Posterior vena cava (tissue), 2 donors: ENCODE data around the gene SMAP1. TPM values are rescaled to one million over a fixed set of nuclear protein-coding genes. Genes with fewer than 3 reads are reported as not detected.
A peak's percentile ranks its signal among the peaks of the same experiment; 100 is the strongest.

Source experiments
- DNase-seq: peaks from one replicate; pipeline ENCODE4 v3.0.0-alpha.2; 2020; ENCODE audit warnings: low spot score
- intact Hi-C, 2 donors: fragments of 100-400 bp; cut with DNase I; formaldehyde crosslinking; loops; one replicate each; pipeline versions ENCODE4 v1.14.1 to v1.14.2; 2022 to 2023
- total RNA-seq, 2 donors: library from RNA; stranded (reverse); fragmentation: NEBNext Ultra II Directional; extraction: Animal tissue kit (Norgen Biotek cat#: 25700); gene quantifications; one replicate each; pipeline ENCODE4 v1.2.1, GENCODE V29; 2021
- donor health status: DM: yes; HTN: yes; CAD: no.
- donor health status: DM: yes; HTN: yes; CAD: no.

SMAP1 gene
- total RNA-seq, 2 donors from 2014 or later = 22.5 to 26.1 TPM

- intact Hi-C loops = no loop called here
Observed at GRCh38 chr6:70860920-70861319, 193.2 kb downstream of the SMAP1 start.

GRCh38 chr6:70863343-70863742 is 195.7 kb downstream of the SMAP1 start:
- intact Hi-C loops = no loop called here
- DNase-seq = no peak

More at GRCh38 chr6:70860920-70861319, 193.2 kb downstream of the SMAP1 start:
- DNase-seq = no peak

- intact Hi-C loops = no loop called here
Observed at GRCh38 chr6:70864401-70864800, 196.7 kb downstream of the SMAP1 start.

GRCh38 chr6:70872469-70872868 is 204.8 kb downstream of the SMAP1 start:
- intact Hi-C loops = no loop called here
- DNase-seq = no peak

More at GRCh38 chr6:70864401-70864800, 196.7 kb downstream of the SMAP1 start:
- no peak for DNase-seq

- intact Hi-C loops = no loop called here
- DNase-seq = no peak
Observed at GRCh38 chr6:70874181-70874913, 206.7 kb downstream of the SMAP1 start.

GRCh38 chr6:70879496-70879895 is 211.8 kb downstream of the SMAP1 start:
- no peak for DNase-seq
- intact Hi-C loops = no loop called here

- intact Hi-C loops = loop anchor here in 1 of 2 donors (10.0 kb wide), 1 partner anchor 180 kb away; no protein-coding TSS in a partner anchor
- DNase-seq = peak; percentile 80
Observed at GRCh38 chr6:70884074-70884983, 216.6 kb downstream of the SMAP1 start.

GRCh38 chr6:70886071-70886470 is 218.4 kb downstream of the SMAP1 start:
- intact Hi-C loops = loop anchor here in 1 of 2 donors (10.0 kb wide), 1 partner anchor 181 kb away; no protein-coding TSS in a partner anchor
- no peak for DNase-seq

- intact Hi-C loops = loop anchor here in 1 of 2 donors (10.0 kb wide), 1 partner anchor 182 kb away; no protein-coding TSS in a partner anchor
Observed at GRCh38 chr6:70886661-70887060, 219.0 kb downstream of the SMAP1 start.

GRCh38 chr6:70889270-70889669 is 221.6 kb downstream of the SMAP1 start:
- intact Hi-C loops = loop anchor here in 1 of 2 donors (10.0 kb wide), 1 partner anchor 184 kb away; no protein-coding TSS in a partner anchor
- no peak for DNase-seq

More at GRCh38 chr6:70886661-70887060, 219.0 kb downstream of the SMAP1 start:
- no peak for DNase-seq

- DNase-seq = no peak
- intact Hi-C loops = no loop called here
Observed at GRCh38 chr6:70894001-70894400, 226.3 kb downstream of the SMAP1 start.

- intact Hi-C loops = no loop called here
- no peak for DNase-seq
Observed at GRCh38 chr6:70900047-70900446, 232.4 kb downstream of the SMAP1 start.

- intact Hi-C loops = no loop called here
- DNase-seq = no peak
Observed at GRCh38 chr6:70901324-70901723, 233.6 kb downstream of the SMAP1 start.

GRCh38 chr6:70903665-70904452 is 236.2 kb downstream of the SMAP1 start:
- intact Hi-C loops = loop anchor here in 1 of 2 donors (2.0 kb wide), 1 partner anchor 29 kb away; no protein-coding TSS in a partner anchor
- no peak for DNase-seq

- no peak for DNase-seq
- intact Hi-C loops = no loop called here
Observed at GRCh38 chr6:70905742-70906141, 238.1 kb downstream of the SMAP1 start.
